Measurements from ENCODE around the gene KIAA0232. TPM values are rescaled to one million over a fixed set of nuclear protein-coding genes. Genes with fewer than 3 reads are reported as not detected.
A peak's percentile ranks its signal among the peaks of the same experiment; 100 is the strongest.

Gene KIAA0232
- total and polyA plus RNA-seq, 9 of the 15 experiments (the other 6 are each of a cell fraction or from before 2014, with no cell fraction given), result 3.5 to 17.4 (median 13.0) TPM

- CTCF ChIA-PET (ENCODE audit: low intra/inter-chr PET ratio), result interaction anchor here (0.6 to 1.1 kb wide), 2 partner anchors 18 to 154 kb away, joined by 3 to 4 read pairs; no protein-coding TSS in a partner anchor
- in situ Hi-C loops (cut with MboI), result no loop called here
- peaks cover 91% of the 10 kb centered on the region for H3K79me2 ChIP-seq (ENCODE audit: control insufficient read depth, insufficient read depth, low read length)
- peak overlapping the region; percentile 74 for H3K4me2 ChIP-seq (ENCODE audit: insufficient read depth, low read length)
- H3K36me3 ChIP-seq (ENCODE audit: control insufficient read depth, insufficient read depth, low read length), result peaks cover 35% of the 10 kb centered on the region; the same call in 2 of the 3 replicates
- 2% methylated on average over 15 of the region's 15 CpGs for WGBS (ENCODE audit: insufficient coverage, low coverage, missing lambda C conversion rate)
- no TSS peak for BruUV-seq (replicated peaks)
- peak overlapping the region; percentile 15; the same call in 1 of the 2 replicates for H3K4me3 ChIP-seq
- peak overlapping the region; percentile 63; the same call in 1 of the 2 replicates for H2AFZ ChIP-seq (ENCODE audit: low read depth, low read length)
- intact Hi-C loops (cut with micrococcal nuclease), result loop anchor here (1.0 to 2.0 kb wide), 3 partner anchors 9 to 70 kb away; no protein-coding TSS in a partner anchor
- no peaks in the 10 kb centered on the region for H3K9me1 ChIP-seq (ENCODE audit: control insufficient read depth, insufficient read depth, low read length)
- no peaks in the 10 kb centered on the region for H3K9me3 ChIP-seq (replicated peaks; ENCODE audit: control insufficient read depth, insufficient read depth, low read depth, low read length)
- H3K4me1 ChIP-seq (replicated peaks in 1 of 2; ENCODE audit: control insufficient read depth in 2 of 2, insufficient read depth in 2 of 2, low read length in 2 of 2), result peaks cover 62 to 65% of the 10 kb centered on the region in 2 experiments
- H4K20me1 ChIP-seq (replicated peaks; ENCODE audit: control insufficient read depth, insufficient read depth, low read length), result no peaks in the 10 kb centered on the region
- no peaks in the 10 kb centered on the region; a peak in 1 of 5 replicates for H3K27me3 ChIP-seq (ENCODE audit: control insufficient read depth in 2 of 2, insufficient read depth in 2 of 2, low read length in 2 of 2)
- DNase-seq (ENCODE audit: extremely low read depth in 1 of 4, low spot score in 3 of 4), result peak; percentile 81 to 97 (median 83)
- H3K27ac ChIP-seq (ENCODE audit: extremely low read depth, low read depth, low read length), result peak overlapping the region; percentile 97
- H3K9ac ChIP-seq (ENCODE audit: insufficient read depth in 1 of 2, low read depth in 2 of 2, low read length in 2 of 2), result peak overlapping the region; percentile 74 to 88
- FAIRE-seq, result peak; percentile 99
- POLR2A ChIA-PET, result interaction anchor here (0.5 to 2.8 kb wide), 12 partner anchors 8 to 1234 kb away, joined by 3 to 28 read pairs (median 3); no protein-coding TSS in a partner anchor
- ATAC-seq, result peak; percentile 80
- TF ChIP-seq ZNF780A (CRISPR knock-in tag; IDR thresholded peaks at IDR 0.05) (no peak), GATA2 (CRISPR knock-in tag; IDR thresholded peaks at IDR 0.05) (peak; percentile 67), CBFA2T3 (IDR thresholded peaks at IDR 0.05) (peak; percentile 96), ADNP (tag; IDR thresholded peaks at IDR 0.05) (no peak), SRSF3 (IDR thresholded peaks at IDR 0.05; ENCODE audit: insufficient read depth, low read length) (no peak), MGA (IDR thresholded peaks at IDR 0.05) (no peak), RBM34 (IDR thresholded peaks at IDR 0.05; ENCODE audit: borderline replicate concordance, insufficient read depth, low read length) (no peak), GTF2E2 (tag; IDR thresholded peaks at IDR 0.05) (no peak)
Measured at GRCh38 chr4:6916587-6917460, 134.3 kb downstream of the KIAA0232 start.

Measured in K562 (cell line).